ENCODE data around the gene METAP2. TPM values are rescaled to one million over a fixed set of nuclear protein-coding genes. Genes with fewer than 3 reads are reported as not detected.

The METAP2 gene
- total and polyA plus RNA-seq, 12 donors = 41.3 to 86.4 (median 58.4) TPM

- WGBS, 2 donors = 86 to 87% methylated on average over 7 of the region's 7 CpGs
- ATAC-seq (no peak), DNase-seq (no peak)
- H3K27me3 ChIP-seq = peaks cover 0 to 11% (median 0%) of the 10 kb centered on the region in 7 donors
- no peaks in the 10 kb centered on the region for H3K36me3 ChIP-seq
- no peak overlapping the region for H3K27ac ChIP-seq
- no peaks in the 10 kb centered on the region for H3K9me3 ChIP-seq
- intact Hi-C loops (cut with DNase I) = no loop called here
- H3K4me3 ChIP-seq = no peak overlapping the region
- H3K4me1 ChIP-seq = no peaks in the 10 kb centered on the region
- no peak for TF ChIP-seq CTCF (IDR thresholded peaks at IDR 0.05)
These were observed 67.5 kb downstream of the METAP2 start for GRCh38 chr12:95541436-95541835.

GRCh38 chr12:95543305-95543704, 69.4 kb downstream of the METAP2 start:
- ATAC-seq (no peak), DNase-seq (no peak)
- peaks cover 0 to 30% (median 3%) of the 10 kb centered on the region in 7 donors for H3K27me3 ChIP-seq
- H3K9me3 ChIP-seq = no peaks in the 10 kb centered on the region
- peaks cover 0 to 11% (median 6%) of the 10 kb centered on the region in 9 donors for H3K4me1 ChIP-seq
- intact Hi-C loops (cut with DNase I) = no loop called here
- H3K36me3 ChIP-seq = no peaks in the 10 kb centered on the region
- no peak overlapping the region for H3K4me3 ChIP-seq
- no peak for TF ChIP-seq CTCF (IDR thresholded peaks at IDR 0.05)
- WGBS, 2 donors = 96 to 97% methylated on average over 7 of the region's 7 CpGs
- no peak overlapping the region for H3K27ac ChIP-seq

GRCh38 chr12:95544756-95545155, 70.8 kb downstream of the METAP2 start:
- Histone ChIP-seq H3K27ac (no peak overlapping the region), H3K27me3 (peaks cover 0 to 44% (median 16%) of the 10 kb centered on the region in 7 donors), H3K9me3 (peaks cover 0 to 9% (median 0%) of the 10 kb centered on the region in 11 donors), H3K36me3 (no peaks in the 10 kb centered on the region), H3K4me3 (no peak overlapping the region), H3K4me1 (peaks cover 0 to 14% (median 9%) of the 10 kb centered on the region in 9 donors)
- ATAC-seq = no peak
- intact Hi-C loops (cut with DNase I) = no loop called here
- DNase-seq = no peak
- TF ChIP-seq CTCF (IDR thresholded peaks at IDR 0.05) = no peak
- 58 to 64% methylated on average over 3 of the region's 3 CpGs for WGBS, 2 donors

GRCh38 chr12:95545303-95545702, 71.4 kb downstream of the METAP2 start:
- intact Hi-C loops (cut with DNase I) = no loop called here
- H3K36me3 ChIP-seq = no peaks in the 10 kb centered on the region
- no peak overlapping the region for H3K27ac ChIP-seq
- no peak overlapping the region for H3K4me3 ChIP-seq
- WGBS, 2 donors = 85 to 87% methylated on average over 4 of the region's 4 CpGs
- peaks cover 0 to 50% (median 18%) of the 10 kb centered on the region in 7 donors for H3K27me3 ChIP-seq
- DNase-seq (no peak), ATAC-seq (no peak)
- peaks cover 0 to 14% (median 9%) of the 10 kb centered on the region in 9 donors for H3K4me1 ChIP-seq
- no peak for TF ChIP-seq CTCF (IDR thresholded peaks at IDR 0.05)
- H3K9me3 ChIP-seq = peaks cover 0 to 9% (median 0%) of the 10 kb centered on the region in 11 donors

Measured in heart right ventricle (tissue), 16 donors.